GM13977 (cell line): ENCODE measurements around the gene ZNF19.
A peak's percentile ranks its signal among the peaks of the same experiment; 100 is the strongest.

Source experiments
- DNase-seq: peaks from one replicate; pipeline ENCODE4 v3.0.0; 2012; ENCODE audit warnings: low spot score
- CTCF ChIP-seq: IDR thresholded peaks from 2 replicates; pipeline ENCODE4 v1.5.1; 2012; ENCODE audit warnings: mild to moderate bottlenecking, control low read depth; ENCODE audit not compliant: insufficient read depth; ENCODE audit errors: extremely low read depth, missing control alignments
- in situ Hi-C: fragments of 300-500 bp; cut with MboI; formaldehyde crosslinking; loops from one replicate; pipeline ENCODE4 v1.12.0; 2022; ENCODE audit warnings: low sequenced_read_pairs, low pct_unique_long_range_greater_than_20kb, mixed read lengths, inconsistent platforms; ENCODE audit not compliant: unreplicated experiment

The ZNF19 gene

GRCh38 chr16:71426069-71426879 is 62.9 kb downstream of the ZNF19 start:
- TF ChIP-seq CTCF = no peak
- DNase-seq = peak; percentile 76
- in situ Hi-C loops = no loop called here

GRCh38 chr16:71425746-71426068 is 63.4 kb downstream of the ZNF19 start:
- no peak for TF ChIP-seq CTCF
- no peak for DNase-seq
- in situ Hi-C loops = no loop called here

GRCh38 chr16:71424626-71425025 is 64.5 kb downstream of the ZNF19 start:
- no peak for DNase-seq
- TF ChIP-seq CTCF = no peak
- in situ Hi-C loops = loop anchor here (25.0 kb wide), 1 partner anchor 188 kb away; no protein-coding TSS in a partner anchor

GRCh38 chr16:71423865-71424264 is 65.3 kb downstream of the ZNF19 start:
- in situ Hi-C loops = loop anchor here (25.0 kb wide), 1 partner anchor 188 kb away; no protein-coding TSS in a partner anchor
- TF ChIP-seq CTCF = no peak
- no peak for DNase-seq
